GM12878 (cell line): Measurements from ENCODE around the gene MYO1H.

Experiments
- CTCF ChIP-seq, 3 experiments: IDR thresholded peaks in 2 of 3; conservative IDR thresholded peaks in 1 of 3; 2 replicates each; pipeline ENCODE4 v1.5.1; 2011; ENCODE audit warnings: low read depth in 3 of 3, low read length in 3 of 3, mild to moderate bottlenecking in 3 of 3, control low read depth in 2 of 3, moderate library complexity in 2 of 3, inconsistent platforms in 1 of 3, mixed read lengths in 1 of 3; ENCODE audit not compliant: control insufficient read depth in 2 of 3, insufficient read depth in 1 of 3; ENCODE audit errors: extremely low read depth in 1 of 3
- MTA3 ChIP-seq: IDR thresholded peaks from 2 replicates; pipeline ENCODE4 v1.6.1; 2012; ENCODE audit warnings: low read length, inconsistent platforms, borderline replicate concordance

GRCh38 chr12:109460538-109460937 is 112.8 kb downstream of the MYO1H start:
- TF ChIP-seq CTCF (IDR thresholded peaks at IDR 0.05 in 2 of 3, conservative IDR thresholded peaks at IDR 0.05 in 1 of 3; ENCODE audit: control insufficient read depth in 2 of 3, extremely low read depth in 1 of 3, insufficient read depth in 1 of 3, low read depth in 3 of 3, low read length in 3 of 3) (no peak), MTA3 (no peak)
